Activated CD4-positive, alpha-beta T cell treated with anti-CD3 and anti-CD28 coated beads, Interleukin-2, amount 50 U/mL, for 4 hours (primary cell): Measurements from ENCODE around the gene CNTFR.

Source experiments
- DNase-seq, 2 experiments: peaks; one replicate each; pipeline ENCODE4 v3.0.0-alpha.2; 2020

CNTFR gene

GRCh38 chr9:34570809-34571480, 18.6 kb downstream of the CNTFR start:
- DNase-seq: no peak

DNA sequence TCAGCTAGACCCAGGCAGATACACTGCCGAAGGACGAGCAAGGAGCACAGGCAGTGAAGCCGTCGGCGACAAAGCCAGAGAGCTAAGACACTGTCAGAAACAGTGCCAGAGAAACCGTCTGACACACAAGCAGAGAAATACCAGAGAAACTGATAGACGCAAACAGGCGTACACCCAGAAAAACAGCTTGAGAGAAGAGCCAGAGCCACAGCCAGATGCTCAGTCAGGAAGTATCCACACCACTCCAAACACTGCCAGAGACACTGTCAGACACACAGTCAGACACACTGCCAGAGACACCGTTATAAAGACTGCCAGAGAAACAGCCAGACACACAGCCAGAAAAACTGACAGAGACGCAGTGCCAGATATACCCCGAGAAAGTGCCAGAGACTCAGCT, 19.1 kb downstream of the CNTFR start:
- DNase-seq: no peak

- no peak for DNase-seq
These were observed 20.8 kb downstream of the CNTFR start for GRCh38 chr9:34568774-34569173.

GRCh38 chr9:34568133-34568532, 21.4 kb downstream of the CNTFR start:
- no peak for DNase-seq

DNA sequence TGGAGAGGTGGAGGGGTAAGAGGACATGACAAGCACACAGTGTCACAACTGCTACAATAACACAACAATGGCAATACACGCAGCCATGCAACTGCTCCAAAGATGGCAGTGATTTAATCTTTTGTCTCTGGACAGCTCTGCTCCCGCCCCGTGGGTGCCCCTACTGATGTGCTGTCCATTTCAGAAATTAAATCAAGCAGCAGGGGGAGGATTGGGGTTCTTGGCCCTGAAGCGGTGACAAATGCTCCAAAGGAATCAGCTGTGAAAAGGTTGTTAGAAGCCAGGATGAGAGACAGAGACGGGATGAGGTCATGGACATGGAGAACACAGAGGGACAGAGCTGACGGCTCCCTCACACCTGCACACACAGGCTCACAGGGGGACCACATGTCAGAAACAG, 22.6 kb downstream of the CNTFR start:
- no peak for DNase-seq

DNA sequence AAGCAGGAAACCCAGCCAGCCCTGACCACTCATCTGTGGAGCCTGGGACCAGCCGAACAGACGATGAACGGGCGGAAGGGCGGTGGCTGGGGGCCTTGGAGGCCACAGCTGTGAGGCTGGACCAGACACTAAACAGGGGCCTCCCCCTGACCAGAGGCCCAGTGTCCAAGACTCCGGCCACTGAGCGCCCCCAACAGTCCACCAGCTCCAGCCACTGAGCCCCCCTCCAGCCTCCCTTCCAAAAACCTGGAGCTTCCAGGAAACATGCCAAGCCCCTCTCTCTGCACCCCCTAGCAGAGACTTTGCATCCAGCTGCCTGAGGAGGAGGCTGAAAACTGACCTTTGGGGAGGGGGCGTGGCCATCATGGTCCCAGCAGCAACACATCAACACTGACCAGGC, 23.2 kb downstream of the CNTFR start:
- no peak for DNase-seq

DNA sequence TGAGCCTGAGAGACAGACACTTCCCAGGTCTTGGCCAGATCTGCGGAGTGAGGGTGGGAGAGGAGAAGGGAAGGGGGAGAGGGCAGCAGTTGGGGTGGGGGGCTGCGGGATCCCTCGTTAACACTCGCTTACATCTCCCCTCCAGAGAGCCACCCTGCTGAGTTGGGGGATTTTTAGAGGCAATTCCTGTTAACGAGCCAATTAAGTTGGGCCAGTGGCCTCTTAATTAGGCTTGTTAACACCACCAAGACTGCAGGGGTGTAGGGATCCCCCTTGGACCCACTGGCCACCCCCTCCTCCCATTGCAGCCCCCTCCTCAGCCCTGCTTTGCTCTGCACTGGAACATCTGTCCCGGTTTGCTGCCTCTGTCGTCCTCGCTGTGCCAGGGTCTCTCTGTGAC, 23.7 kb downstream of the CNTFR start:
- no peak for DNase-seq

DNA sequence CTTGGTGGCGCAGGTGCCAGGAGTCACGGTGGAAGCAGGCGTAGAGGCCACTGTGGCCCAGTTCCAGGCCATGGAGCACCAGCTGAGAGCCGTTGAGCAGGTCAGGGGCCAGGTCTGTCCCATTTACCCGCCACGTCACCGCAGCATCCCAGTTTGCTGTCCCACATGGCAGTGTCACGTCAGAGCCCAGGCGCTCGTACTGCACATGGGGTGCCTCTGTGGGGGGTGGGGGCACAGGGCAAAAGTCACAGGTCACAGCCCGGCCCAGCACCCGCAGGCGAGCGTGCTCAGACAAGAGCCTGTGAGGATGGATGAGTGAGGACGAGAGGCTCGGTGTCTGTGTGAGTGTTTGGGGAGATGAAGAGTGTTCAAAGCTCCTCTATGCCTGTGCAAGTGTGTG, 24.9 kb downstream of the CNTFR start:
- no peak for DNase-seq

DNA sequence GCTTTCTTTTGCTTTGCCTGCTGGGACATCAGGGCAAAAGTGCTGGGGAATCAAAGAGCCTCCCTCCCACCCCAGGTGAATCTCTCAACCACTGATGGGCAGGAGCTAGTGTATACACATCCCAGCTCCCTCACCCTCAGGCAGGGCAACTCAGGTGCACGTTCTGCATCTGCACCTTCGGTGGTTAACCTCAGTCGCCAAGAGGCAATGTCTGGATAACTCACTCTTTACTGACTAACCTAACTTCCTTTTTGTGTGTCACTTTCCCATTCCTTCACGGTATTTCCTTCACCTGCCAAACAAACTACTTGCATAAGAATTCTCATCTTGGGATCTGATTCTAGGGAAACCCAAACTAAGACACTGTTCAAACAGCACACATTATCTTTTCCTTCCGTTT, 26.3 kb downstream of the CNTFR start:
- DNase-seq: no peak

DNA sequence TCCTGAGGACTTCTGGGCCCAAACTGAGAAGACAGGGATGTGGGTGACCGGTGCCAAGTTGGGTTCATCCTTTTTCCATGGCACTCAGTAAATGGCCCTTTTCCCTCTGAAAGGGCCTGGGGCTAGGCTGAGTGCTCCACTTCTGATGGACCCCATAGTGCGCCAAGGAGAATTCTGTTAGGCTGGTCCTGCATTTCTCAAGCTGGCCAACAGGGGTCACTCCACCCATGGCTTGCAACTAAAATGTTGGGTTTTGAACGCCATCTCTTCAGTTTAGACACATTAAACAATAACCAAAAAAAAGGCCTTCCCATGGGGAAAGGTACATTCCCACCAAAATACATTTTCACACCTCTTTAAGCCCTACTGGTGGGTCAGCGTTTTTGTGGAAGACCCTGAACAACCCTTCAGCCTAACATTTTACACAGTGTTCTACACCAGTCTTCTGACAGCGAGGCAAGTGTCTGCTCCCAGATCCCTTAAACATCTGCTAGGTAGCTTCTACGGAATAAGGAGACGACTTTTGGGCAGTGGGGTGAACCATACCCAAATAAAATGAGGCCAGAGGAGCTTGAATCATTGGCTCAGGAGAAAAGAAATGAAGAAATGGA, 27.3 kb downstream of the CNTFR start:
- no peak for DNase-seq

GRCh38 chr9:34560599-34561214, 28.8 kb downstream of the CNTFR start:
- DNase-seq: no peak

- DNase-seq: no peak
These were observed 29.7 kb downstream of the CNTFR start for GRCh38 chr9:34559624-34560455.

- no peak for DNase-seq
These were observed 30.5 kb downstream of the CNTFR start for GRCh38 chr9:34558919-34559623.

GRCh38 chr9:34558364-34558763, 31.2 kb downstream of the CNTFR start:
- DNase-seq: no peak

GRCh38 chr9:34557426-34558321, 31.9 kb downstream of the CNTFR start:
- DNase-seq: no peak

DNA sequence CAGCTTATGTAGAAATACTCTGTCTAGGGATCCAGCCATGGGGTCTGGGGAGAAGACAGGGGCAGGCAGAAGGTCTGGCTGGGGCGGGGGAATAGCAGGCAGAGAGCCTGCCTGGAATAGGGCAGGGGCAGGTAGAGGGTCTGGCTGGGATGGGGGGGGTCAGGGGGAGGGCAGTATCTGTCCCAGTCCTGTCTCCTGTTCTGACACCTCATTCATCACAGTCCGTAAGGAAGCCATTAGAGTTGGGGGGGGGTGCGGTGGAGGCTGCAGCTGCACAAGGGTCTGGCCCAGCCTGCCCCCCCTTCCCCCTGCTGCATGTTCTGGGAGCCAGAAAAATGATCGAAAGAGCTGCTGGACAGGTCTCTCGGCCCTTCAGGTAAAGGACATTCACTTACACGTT, 32.6 kb downstream of the CNTFR start:
- no peak for DNase-seq

DNA sequence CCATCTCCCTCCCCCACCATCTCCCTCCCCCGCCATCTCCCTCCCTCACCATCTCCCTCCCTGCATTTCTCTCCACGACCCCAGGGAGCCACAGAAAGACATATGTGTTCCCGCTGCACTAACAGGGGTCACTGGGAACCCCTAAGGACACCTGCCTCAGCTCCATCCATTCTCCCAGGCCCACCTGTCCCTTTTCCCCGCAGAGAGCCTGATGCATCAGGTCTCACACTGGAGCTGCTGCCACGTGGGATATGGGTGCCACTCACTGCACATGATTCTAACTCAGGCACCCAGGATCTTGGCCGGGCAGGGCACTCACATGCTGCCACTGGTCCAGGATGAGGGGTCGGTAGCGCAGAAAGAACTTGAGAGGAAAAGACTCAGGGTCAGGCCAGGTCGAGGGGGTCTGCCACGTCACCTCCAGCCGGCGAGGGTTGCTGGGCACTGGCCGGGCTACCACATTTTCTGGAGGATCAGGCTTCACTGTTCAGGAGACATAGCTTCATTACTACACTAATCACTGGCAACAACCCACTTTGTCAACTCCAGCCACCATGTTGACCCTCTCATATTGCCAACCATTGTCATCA, 33.5 kb downstream of the CNTFR start:
- DNase-seq: no peak

- no peak for DNase-seq
These were observed 34.0 kb downstream of the CNTFR start for GRCh38 chr9:34555500-34555899.

- no peak for DNase-seq
These were observed 34.5 kb downstream of the CNTFR start for GRCh38 chr9:34555002-34555348.

GRCh38 chr9:34554211-34555001, 35.1 kb downstream of the CNTFR start:
- DNase-seq: no peak

GRCh38 chr9:34553511-34554021, 36.0 kb downstream of the CNTFR start:
- no peak for DNase-seq
